DOHH2 (cell line): ENCODE results near the gene MYH2.

Experiments used
- H3F3A ChIP-seq: fragments of 200-600 bp; sonication (generic), shearing (Covaris generic); 2 replicates; pipeline ENCODE4 v1.6.0; 2016; ENCODE audit warnings: antibody characterized with exemption, mild to moderate bottlenecking; ENCODE audit not compliant: control insufficient read depth, insufficient read depth
- H3K27ac ChIP-seq: fragments of 200-600 bp; sonication (generic); 2 replicates; pipeline ENCODE4 v1.5.1; 2014; ENCODE audit warnings: low read depth, mild to moderate bottlenecking, low read length, moderate library complexity
- H3K27me3 ChIP-seq: fragments of 200-600 bp; sonication (generic); 2 replicates; pipeline ENCODE4 v1.6.1; 2014; ENCODE audit warnings: mild to moderate bottlenecking, low read length, mixed read lengths; ENCODE audit not compliant: control insufficient read depth
- H3K36me3 ChIP-seq: fragments of 200-600 bp; sonication (generic); 2 replicates; pipeline ENCODE4 v1.6.1; 2014; ENCODE audit warnings: mild to moderate bottlenecking, low read length, moderate library complexity, mixed read lengths; ENCODE audit not compliant: control insufficient read depth
- H3K4me1 ChIP-seq: fragments of 200-600 bp; sonication (generic); 2 replicates; pipeline ENCODE4 v1.6.1; 2014; ENCODE audit warnings: mild to moderate bottlenecking, low read length, mixed read lengths; ENCODE audit not compliant: control insufficient read depth
- H3K4me2 ChIP-seq: fragments of 200-600 bp; sonication (generic); 2 replicates; pipeline ENCODE4 v1.6.0; 2014; ENCODE audit warnings: mild to moderate bottlenecking, low read length, moderate library complexity
- H3K4me3 ChIP-seq: fragments of 200-600 bp; sonication (generic); 2 replicates; pipeline ENCODE4 v1.5.1; 2014; ENCODE audit warnings: mild to moderate bottlenecking, low read length, mixed read lengths
- H3K79me2 ChIP-seq: fragments of 200-600 bp; sonication (generic); 2 replicates; pipeline ENCODE4 v1.6.1; 2014; ENCODE audit warnings: mild to moderate bottlenecking, low read length, mixed read lengths; ENCODE audit not compliant: control insufficient read depth
- H3K9me2 ChIP-seq: fragments of 200-600 bp; sonication (generic); replicated peaks from 2 replicates; pipeline ENCODE4 v1.6.1; 2014; ENCODE audit warnings: mild to moderate bottlenecking, low read length, mixed read lengths; ENCODE audit not compliant: control insufficient read depth
- H3K9me3 ChIP-seq: fragments of 200-600 bp; sonication (generic); 2 replicates; pipeline ENCODE4 v1.6.1; 2014; ENCODE audit warnings: antibody characterized with exemption, low read length, mixed read lengths; ENCODE audit not compliant: control insufficient read depth, insufficient read depth
- H4K20me1 ChIP-seq: fragments of 200-600 bp; sonication (generic); 2 replicates; pipeline ENCODE4 v1.6.0; 2014; ENCODE audit warnings: low read depth, mild to moderate bottlenecking, antibody characterized with exemption, low read length, moderate library complexity; ENCODE audit not compliant: control insufficient read depth, insufficient read depth
- EZH2phosphoT487 ChIP-seq: fragments of 200-600 bp; sonication (generic); IDR thresholded peaks from 2 replicates; pipeline ENCODE4 v1.6.1; 2017; ENCODE audit warnings: borderline replicate concordance, mild to moderate bottlenecking, antibody characterized with exemption, low read length, moderate library complexity, mixed read lengths
- TF ChIP-seq, protein P1 (sequence below): fragments of 200-600 bp; sonication (generic); IDR thresholded peaks from one replicate; pipeline ENCODE4 v1.5.1; 2014; ENCODE audit warnings: antibody characterized with exemption, mild to moderate bottlenecking, low read depth, low read length; ENCODE audit not compliant: poor library complexity, severe bottlenecking

MYH2 gene

DNA sequence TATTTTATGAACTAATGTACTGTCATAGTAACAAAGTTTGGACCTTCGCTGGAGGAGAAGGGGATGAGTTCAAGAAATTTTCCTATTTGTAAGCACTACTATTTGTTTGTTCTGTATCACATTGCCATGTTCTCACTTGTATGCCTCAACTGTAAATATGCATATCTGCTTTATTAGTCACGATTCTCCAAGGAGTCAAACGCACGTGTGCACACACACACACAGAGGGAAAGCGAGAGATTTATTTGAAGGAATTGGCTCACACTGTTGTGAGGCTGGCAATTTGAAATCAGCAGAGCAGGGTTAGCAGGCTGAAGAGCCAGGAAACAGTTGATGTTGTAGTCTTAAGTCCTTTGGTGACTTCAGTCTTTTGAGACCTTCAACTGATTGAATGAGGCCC lies 24.9 kb upstream of the MYH2 start:
- Histone ChIP-seq H3K9me3 (no peaks in the 10 kb centered on the region), H3K9me2 (no peaks in the 10 kb centered on the region), H3K27ac (no peak overlapping the region), H3K36me3 (no peaks in the 10 kb centered on the region), H3K4me2 (no peak overlapping the region), H3F3A (no peaks in the 10 kb centered on the region), H3K27me3 (no peaks in the 10 kb centered on the region; the same call in 1 of the 2 replicates), H3K4me3 (no peak overlapping the region), H3K4me1 (no peaks in the 10 kb centered on the region), H4K20me1 (no peaks in the 10 kb centered on the region), H3K79me2 (no peaks in the 10 kb centered on the region)
- TF ChIP-seq, protein P1, sequence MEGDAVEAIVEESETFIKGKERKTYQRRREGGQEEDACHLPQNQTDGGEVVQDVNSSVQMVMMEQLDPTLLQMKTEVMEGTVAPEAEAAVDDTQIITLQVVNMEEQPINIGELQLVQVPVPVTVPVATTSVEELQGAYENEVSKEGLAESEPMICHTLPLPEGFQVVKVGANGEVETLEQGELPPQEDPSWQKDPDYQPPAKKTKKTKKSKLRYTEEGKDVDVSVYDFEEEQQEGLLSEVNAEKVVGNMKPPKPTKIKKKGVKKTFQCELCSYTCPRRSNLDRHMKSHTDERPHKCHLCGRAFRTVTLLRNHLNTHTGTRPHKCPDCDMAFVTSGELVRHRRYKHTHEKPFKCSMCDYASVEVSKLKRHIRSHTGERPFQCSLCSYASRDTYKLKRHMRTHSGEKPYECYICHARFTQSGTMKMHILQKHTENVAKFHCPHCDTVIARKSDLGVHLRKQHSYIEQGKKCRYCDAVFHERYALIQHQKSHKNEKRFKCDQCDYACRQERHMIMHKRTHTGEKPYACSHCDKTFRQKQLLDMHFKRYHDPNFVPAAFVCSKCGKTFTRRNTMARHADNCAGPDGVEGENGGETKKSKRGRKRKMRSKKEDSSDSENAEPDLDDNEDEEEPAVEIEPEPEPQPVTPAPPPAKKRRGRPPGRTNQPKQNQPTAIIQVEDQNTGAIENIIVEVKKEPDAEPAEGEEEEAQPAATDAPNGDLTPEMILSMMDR = no peak
- no peak for TF ChIP-seq EZH2phosphoT487

DNA sequence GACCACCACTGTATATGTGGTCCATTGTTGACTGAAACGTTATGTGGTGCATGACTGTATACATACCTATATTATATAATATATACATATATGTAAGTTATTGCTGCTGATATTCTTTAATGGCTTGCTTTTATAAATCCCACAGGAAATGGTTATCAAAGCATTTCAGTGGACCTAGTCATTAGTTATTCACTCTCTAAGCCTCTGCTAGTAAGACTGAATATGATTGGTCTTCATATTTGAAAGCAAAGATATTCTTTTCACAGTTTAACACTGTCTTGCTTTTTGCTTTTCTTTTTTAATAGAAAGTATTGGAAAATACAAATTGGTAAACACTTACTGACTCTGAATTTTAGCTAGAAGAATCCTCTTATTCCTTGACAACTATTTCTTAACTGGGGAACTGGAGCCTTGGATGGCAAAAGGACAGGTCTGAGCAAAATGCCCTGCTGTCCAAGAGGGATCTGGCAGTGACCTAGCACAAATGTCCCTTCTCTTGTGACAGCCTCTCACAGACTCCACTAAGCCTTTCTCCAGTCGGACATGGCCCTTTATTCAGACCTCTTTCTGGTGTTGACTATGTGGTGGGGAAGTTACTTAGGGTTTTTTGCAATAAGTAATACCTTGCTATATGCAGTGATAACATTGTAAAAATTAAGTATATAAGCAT lies 14.7 kb upstream of the MYH2 start:
- Histone ChIP-seq H4K20me1 (no peaks in the 10 kb centered on the region), H3K79me2 (no peaks in the 10 kb centered on the region), H3K9me2 (no peaks in the 10 kb centered on the region), H3K27ac (no peak overlapping the region), H3F3A (no peaks in the 10 kb centered on the region), H3K4me3 (no peak overlapping the region), H3K4me1 (no peaks in the 10 kb centered on the region), H3K4me2 (no peak overlapping the region), H3K9me3 (no peaks in the 10 kb centered on the region), H3K27me3 (peaks cover 2% of the 10 kb centered on the region; the same call in 1 of the 2 replicates), H3K36me3 (no peaks in the 10 kb centered on the region)
- no peak for TF ChIP-seq EZH2phosphoT487
- TF ChIP-seq, protein P1 = no peak

DNA sequence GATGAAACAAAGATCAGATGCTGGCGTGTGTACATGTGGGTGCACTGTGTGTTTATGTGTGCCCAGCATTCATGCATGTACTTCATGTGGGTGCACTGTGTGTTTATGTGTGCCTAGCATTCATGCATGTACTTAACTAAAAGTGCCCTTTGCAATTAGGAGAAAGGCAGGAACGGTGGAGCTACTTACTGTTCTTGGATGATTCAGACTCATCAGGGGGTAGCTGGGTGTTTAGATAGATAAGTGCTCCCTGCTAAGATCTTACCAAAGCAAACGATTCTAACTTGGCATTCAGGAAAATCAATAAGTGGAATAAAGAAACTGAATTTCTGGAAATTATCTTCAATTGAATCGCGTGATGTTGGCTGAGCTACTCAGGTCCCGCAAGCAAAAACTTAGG lies 8.6 kb upstream of the MYH2 start:
- Histone ChIP-seq H3K4me2 (no peak overlapping the region), H3K27ac (no peak overlapping the region), H3K36me3 (no peaks in the 10 kb centered on the region), H3K9me2 (no peaks in the 10 kb centered on the region), H3K27me3 (no peaks in the 10 kb centered on the region), H3K4me3 (no peak overlapping the region), H3K9me3 (no peaks in the 10 kb centered on the region), H4K20me1 (no peaks in the 10 kb centered on the region), H3K4me1 (no peaks in the 10 kb centered on the region), H3K79me2 (no peaks in the 10 kb centered on the region), H3F3A (no peaks in the 10 kb centered on the region)
- TF ChIP-seq, protein P1 = no peak
